GM19455 (cell line): Measurements from ENCODE around the gene ETF1.

ENCODE experiments used
- ATAC-seq: cut with Tn5 transposase; IDR thresholded peaks from one replicate; pipeline ENCODE4 v1.9.1; 2021; ENCODE audit not compliant: unreplicated experiment

ETF1 gene

DNA sequence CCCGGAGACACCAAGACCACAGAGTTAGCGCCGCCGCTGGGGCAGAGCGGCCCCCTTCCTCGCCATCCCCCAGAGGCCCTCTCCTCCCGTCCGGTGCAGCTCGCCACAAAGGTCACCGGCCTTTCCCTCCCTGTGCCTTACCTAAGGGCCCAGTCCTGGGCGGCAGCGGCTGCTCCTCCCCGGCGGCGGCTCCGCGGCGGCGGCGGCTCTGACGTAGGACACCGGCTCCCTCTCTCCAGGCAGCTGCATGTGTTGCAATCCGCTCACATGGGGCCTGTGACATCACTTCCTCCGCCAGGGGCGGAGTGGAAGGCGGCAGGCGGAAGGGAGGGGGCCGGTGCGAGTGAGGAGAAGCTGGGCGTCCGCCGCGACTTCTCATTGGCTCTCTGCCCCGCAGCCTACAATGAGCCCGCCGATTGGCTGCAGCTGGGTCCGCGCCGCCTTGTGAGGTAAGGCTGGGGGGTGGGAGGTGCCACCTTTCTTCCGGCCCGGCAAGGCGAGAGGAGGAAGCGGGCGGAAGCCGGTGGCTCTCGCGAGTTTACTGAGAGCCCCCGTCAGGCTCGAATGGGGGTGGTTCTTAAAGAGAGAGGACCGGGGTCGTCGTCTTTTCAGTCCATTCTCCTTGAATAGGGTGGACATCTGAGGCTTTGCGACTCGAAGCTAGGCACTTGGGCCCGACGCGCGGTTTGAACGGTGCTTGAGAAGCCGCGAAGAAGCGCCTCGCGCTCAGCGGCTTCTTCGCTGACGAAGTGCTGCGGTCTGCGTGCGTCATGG is at the start of gene ETF1:
ETF1 (minus strand) TSS at position 281 of the 774 bp plus-strand sequence. CDS start 318 bp downstream, outside the sequence.
- peak; percentile 95 for ATAC-seq

DNA sequence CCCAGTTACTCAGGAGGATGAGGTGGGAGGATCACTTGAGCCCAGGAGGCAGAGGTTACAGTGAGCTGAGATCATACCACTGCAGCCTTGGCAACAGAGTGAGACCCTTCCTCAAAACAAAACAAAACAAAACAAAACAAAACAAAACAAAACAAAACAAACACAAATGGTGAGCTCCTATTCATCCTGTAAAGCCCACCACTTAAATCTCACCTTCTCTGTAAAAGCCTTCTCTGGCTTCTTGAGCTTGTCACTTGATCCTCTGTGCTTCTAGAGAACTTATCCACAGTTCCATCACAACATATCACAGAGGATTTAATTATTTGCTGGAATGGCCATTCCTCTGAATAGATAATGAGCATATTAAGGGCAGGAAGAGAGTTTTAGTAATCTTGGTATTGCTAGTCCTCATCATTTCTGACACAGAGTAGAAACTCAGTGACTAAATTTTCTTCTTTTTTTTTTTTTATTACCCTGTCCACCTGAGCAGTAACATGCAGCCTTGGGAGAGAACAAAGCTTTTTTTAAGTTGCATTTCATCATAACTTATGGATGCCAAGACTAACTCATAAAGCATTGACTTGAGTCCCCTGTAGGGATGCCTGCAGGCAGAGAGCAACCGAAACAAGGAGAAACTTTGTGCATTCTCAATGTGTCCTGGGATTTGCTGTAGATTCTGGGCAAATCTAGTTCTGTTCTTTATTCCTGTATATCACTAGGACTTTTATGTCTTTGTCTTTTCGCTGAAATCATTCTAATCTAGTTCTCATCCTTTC is 45.2 kb upstream of the ETF1 start:
- no peak for ATAC-seq

DNA sequence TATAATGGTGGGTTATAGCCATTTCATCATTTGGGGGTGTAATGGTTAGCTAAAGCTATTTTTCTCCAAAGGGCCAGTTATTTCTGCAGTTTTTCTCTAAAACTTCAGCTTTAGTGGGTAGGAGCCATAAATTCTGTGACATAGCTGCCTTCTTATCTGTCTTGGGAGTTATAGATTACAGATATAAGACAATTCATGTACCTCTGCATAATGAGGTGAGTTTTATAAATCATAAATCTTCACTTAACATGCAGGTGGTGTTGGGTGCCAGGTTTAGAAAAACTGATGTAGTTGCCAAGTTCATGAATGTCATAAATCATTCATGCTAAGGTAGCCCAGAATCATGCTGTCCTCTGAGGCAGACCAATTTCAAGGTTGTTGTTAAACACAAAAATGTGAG is 42.1 kb upstream of the ETF1 start:
- ATAC-seq = no peak

DNA sequence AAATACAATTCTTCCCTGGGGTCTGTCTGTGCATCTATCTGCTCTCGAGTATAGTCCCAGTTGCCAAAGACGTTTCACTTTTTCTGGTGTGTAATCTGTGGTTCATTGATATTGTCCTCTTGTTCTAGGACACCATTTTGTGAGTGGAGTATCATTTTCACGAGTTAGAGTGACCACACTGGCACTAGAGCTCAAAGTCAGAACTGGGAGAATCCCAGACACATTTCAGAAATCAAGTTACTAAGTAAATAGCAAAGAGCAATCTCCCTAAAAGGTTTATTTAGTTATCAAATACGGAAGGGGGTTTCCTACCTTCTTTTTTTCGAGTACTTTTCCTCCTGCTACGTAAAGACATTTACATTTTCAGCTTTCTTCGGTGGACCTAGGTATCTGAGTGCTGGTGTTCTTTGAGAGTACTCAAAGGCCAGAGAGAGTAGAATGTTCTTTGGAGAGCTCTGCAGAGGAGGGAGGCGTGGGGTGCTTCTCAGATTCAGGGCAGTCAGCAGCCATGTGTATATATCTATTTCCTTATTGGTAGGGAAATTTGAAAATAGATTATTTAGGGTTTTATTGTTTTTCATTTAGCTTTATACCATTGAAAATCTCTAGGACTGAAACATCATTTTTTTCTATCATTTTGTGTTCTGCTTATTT is 41.1 kb upstream of the ETF1 start:
- no peak for ATAC-seq

DNA sequence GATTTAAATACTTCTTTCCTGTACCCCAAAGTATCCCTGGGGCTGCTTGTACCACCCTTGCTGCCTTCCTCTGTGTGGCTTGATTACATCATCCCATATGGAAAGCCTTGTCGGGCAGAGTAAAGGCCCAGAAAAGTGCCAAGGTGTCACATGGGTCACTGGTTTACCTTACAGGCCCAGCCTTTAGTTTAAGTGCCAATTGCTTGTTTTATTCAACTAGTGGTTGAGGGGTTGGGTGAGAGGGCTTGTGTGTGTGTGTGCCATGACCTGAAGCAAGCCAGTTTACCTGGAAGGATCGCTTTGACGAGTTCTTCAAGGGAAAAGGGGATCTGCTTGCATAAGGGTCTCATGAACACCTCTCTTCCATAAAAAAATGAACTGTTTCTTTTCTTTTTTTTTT is 39.9 kb upstream of the ETF1 start:
- ATAC-seq = no peak

DNA sequence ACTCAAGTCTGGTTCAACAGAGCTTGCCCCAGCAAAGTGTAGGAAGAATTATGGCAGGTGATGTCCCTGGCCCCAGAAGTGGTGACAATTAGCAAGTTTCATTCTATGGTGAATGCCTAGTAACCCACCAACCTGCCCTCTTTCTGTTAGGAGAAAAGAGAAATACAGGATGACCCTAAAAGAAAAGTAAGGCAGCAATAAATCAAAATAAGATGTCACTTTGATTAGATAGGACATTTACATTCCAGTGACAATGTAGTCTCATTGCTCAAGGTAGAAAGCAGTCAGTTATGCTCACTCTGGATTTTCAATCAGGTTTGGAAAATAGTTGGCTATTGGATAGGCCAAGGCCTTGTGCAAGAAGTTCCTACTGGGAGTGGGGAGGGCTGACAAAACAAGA is 37.7 kb upstream of the ETF1 start:
- no peak for ATAC-seq

DNA sequence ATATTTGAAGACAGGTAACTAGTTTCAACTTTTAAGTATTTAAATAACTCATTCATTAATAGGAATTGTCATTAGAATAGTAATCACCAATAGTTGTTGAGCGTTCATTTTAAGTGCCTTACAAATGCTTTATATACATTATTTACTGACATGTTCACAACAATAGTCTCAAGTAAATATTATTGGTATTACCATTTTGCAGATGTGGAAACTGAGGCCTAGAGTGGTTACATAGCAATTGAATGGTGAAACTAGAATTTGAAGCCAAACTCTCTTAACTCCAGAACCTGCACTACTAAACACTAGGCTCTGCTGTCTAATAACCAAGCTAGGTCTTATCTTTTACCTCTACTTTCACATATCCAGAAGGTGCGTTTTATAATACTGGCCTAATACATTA is 37.0 kb upstream of the ETF1 start:
- no peak for ATAC-seq

DNA sequence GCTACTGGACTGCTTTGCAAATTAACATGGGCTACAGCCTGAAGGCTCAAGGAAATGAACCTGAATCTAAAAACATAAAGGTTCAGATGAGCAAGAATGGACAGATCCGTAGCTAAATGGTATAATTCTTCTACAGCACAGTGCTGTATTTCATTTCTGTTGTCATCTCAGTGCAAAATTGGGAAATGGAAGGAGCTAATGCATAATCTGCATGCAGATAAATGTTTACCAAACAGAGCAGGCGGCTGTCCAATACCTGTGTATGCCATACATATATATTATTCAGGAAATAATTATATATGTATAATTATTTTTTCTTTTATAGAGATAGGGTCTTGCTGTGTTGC is 36.5 kb upstream of the ETF1 start:
- no peak for ATAC-seq

DNA sequence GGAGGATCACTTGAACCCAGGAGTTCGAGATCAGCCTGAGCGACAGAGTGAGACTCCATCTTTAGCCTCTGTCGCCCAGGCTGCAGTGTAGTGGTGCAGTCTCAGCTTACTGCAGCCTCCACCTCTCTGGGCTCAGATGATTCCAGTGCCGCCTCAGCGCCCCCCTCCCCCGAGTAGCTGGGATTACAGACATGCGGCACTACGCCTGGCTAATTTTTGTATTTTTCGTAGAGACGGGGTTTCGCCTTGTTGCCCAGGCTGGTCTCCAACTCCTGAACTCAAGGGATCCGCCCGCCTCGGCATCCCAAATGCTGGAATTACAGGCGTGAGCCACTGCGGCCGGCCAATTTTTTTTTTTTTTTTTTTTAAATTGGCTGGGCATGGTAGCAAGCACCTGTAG is 34.4 kb upstream of the ETF1 start:
- no peak for ATAC-seq

DNA sequence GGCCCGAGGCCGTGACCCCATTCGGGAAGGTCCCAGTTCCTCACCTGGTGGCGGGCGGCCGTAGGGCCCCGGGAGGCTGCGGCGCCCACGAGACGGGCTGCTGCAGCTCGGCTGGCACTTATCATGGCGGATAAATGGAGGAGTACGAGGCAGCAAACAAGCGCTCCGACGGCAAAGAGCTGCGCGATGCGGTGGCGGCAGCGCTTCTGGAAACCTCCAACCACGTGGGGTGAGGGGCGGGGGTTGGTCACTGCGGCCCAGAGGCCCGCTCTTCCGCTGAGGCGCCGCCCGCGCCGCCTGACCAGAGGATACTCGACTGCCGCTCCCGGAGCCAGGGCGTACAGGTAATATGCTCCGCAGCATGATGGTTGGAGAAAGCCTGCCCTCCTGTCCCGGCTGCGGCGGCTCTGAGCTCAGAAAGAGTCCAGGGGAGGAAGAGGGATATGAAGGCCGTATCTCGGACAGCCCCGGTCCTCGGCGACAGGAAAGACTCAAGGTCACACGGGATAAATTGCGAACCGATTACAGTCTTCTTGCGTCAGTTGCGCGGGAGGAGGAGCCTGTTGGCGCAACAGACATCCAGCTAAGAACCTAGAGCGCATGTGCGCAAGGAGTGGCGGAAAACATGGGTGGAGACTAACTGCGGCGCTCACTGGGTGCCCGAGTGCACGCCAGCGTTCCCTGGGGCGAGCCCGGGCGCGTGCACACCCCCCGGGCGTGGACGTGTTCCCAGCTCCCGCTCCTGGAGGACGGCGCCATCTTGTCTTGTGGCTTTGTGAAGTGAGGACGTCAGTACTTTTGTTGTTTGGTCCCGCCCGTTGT is 32.4 kb upstream of the ETF1 start, which contains the start of gene HSPA9:
HSPA9 (minus strand) TSS at position 208 of the 822 bp plus-strand sequence; CDS start at position 125, 83 bp downstream.
- ATAC-seq = peak; percentile 90

DNA sequence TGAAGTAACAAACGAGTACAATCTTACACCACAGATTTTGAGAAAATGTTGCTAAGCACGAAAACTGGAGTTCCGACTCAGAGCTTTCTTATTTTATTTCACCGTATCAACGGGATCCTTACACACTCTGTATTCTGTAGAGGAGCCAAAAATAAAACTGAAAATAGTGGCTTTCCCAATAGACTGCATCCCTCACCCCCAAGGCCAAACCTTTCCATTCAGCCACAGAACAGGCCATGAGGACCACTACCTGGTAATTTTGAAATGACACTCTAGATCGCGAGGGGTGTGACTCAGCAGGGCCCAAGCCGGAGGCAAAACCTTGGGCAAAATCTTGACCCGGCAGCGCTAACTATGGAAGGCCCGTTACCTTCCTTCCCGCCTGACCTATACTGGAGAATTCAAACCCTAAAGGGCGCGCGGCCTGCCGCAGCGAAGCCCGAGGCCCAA is 31.7 kb upstream of the ETF1 start:
- no peak for ATAC-seq

DNA sequence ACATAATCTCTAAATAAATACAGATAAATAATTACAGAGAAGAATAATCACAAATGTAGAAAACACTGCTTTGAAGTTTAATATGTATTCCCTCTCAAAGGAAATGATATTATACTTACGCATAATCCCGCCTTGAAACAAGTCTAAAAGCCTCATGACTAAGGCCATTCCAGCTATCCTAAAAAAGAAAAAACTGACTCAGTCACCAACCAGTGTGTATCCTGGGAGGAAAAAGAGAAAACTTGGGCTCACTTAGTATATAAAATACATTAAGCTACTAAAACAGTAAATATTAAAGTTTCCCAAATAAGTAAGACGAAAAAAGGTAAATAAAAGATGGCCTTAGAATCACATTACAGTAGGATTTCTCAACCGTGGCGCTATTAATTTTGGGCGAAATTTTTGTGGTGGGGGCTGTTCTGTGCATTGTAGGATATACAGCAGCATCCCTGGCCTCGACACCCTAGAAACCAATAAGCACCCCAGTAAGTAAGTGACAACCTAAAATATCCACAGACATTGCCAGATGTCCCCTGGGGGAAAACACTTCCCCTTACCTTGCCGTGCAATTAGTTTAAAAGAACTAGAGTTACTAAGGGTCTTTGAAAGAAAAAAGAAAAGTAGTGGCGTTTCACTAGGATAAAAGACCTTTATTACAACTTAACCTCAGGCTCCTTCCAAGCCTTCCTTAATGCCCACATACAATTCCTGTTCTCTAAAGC is 31.1 kb upstream of the ETF1 start:
- no peak for ATAC-seq

DNA sequence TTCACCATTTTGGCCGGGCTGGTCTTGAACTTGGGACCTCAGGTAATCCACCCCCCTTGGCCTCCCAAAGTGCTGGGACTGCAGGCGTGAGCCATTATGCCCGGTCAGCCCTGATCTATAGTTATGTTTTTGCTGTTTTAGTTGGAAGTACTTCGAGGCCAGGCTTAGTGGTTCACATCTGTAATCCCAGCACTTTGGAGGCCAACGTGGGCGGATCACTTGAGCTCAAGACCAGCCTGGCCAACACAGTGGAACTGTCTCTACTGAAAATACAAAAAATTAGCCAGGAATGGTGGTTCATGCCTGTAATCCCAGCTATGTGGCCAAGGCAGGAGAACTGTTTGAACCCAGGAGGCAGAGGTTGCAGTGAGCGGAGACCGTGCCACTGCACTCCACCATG is 30.2 kb upstream of the ETF1 start:
- no peak for ATAC-seq

DNA sequence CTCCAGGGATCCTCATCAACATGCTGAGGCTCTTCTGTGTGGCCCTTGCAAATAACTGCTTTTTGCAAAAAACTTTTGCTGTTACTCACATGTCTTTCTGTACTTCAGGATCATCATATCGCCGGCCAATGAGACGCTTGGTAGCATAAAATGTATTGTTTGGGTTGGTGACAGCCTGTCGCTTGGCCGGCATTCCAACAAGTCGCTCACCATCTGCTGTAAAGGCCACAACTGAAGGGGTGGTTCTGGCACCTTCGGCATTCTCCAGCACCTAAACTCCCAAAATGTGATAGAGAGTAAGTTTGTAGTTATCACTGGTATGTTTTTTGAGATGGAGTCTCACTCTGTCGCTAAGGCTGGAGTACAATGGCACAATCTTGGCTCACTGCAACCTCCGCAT is 27.8 kb upstream of the ETF1 start:
- no peak for ATAC-seq

DNA sequence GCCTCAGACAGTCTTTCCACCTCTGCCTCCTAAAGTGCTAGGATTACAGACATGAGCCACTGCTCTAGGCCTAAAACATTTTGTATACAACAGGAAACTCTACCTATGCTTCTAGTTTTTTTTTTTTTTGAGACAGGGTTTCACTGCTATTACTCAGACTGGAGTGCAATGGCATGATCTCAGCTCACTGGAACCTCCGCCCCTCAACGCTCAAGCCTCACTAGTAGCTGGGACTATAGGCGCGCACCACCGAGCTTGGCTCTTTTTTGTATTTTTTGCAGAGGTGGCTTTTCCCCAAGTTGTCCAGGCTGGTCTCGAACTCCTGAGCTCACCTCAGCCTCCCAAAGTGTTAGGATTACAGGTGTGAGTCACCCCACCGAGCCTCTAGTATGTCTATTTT is 26.7 kb upstream of the ETF1 start:
- ATAC-seq = no peak

DNA sequence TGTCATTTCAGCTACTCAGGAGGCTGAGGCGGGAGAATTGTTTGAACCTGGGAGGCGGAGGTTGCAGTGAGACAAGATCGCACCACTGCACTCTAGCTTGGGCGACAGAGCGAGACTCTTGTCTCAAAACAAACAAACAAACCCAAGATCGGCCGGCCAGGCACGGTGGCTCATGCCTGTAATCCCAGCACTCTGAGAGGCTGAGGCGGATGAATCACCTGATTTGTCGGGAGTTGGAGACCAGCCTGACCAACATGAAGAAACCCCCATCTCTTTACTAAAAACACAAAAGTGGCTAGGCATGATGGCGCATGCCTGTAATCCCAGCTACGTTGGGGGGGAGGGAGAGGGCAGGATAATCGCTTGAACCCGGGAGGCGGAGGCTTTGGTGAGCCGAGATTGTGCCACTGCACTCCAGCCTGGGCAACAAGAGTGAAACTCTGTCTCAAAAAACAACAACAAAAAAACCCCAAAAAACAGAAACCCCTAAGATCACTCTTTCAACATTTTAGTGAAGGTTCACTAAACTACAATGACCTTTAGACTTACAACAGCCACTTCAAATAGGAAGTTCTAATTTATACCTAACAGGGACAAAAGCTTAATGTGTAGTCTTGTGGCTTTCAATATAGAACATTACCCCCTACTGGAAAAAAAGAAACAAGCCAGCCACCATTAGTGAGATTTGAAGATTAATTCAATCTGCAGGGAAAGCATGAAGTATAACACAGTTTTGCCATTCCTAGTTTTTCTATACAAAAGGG is 25.2 kb upstream of the ETF1 start:
- no peak for ATAC-seq

DNA sequence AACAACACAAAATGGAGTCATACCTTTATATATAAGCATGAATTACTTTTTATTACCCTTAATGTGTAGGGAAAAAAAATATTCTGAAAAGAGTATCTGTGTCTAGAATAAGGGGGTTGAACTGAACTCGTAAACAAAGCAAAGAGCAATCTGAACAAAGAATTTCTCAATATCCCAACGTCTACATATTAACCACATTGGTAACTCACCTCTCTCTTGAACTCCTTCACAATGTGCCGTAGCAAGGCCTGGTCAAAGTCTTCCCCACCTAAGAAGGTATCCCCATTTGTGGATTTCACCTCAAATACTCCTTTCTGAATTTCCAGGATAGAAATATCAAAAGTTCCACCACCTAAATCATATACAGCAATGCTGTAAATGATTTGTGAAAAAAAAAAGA is 23.8 kb upstream of the ETF1 start:
- ATAC-seq = no peak

DNA sequence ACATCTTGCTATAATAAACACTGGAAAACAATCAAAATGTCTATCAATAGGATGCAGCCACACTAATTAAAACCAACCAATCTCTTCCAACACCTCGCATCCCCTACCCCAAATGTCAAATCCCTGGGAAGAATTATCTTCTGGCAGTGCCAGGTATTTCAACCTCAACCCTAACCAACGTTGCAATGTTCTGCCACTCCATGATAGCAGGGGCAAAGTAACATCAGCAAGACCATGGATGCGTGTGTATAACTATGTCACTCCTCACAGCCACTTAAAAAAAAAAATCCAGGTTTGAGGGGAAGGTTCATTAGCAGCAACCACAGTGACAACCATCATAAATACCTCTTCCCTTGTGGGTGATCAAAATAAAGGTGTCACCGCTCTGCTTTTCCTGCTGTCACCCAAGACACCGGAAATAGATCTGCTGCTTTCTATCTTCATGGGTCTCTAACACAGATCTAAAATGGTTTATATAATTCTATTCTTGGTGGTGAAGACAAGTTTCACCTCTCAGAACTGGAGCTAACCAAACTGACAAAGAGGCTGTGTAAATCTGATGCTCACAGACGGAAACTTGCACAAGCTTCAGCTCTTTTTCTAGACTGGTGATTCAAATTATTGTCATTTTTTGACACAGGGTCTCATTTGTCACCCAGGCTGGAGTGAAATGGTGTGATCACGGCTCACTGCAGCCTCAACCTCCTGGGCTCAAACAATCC is 22.2 kb upstream of the ETF1 start:
- ATAC-seq = no peak

DNA sequence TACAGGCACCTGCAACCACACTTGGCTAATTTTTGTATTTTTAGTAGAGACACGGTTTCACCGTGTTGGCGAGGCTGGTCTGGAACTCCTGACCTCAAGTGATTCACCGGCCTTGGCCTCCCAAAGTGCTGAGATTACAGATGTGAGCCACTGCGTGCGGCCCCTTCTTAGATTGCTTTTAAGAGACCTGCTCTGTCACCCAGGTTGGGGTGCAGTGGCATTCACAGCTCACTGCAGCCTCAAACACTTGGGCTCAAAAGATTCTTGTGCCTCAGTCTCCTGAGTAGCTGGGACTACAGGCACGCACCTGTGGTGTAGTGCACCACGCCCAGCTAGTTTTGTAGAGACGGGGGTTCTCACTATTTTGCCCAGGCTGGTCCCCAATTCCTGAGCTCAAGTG is 21.2 kb upstream of the ETF1 start:
- no peak for ATAC-seq
